Caco-2 (cell line): ENCODE measurements around the gene LYRM9. TPM values are rescaled to one million over a fixed set of nuclear protein-coding genes. Genes with fewer than 3 reads are reported as not detected.
A peak's percentile ranks its signal among the peaks of the same experiment; 100 is the strongest.
"Not testable (repeated sequence)": the region's sequence is repeated elsewhere in the genome, so short reads cannot be mapped to it uniquely, and the experiment has no call there.

Experiments used
- BruUV-seq: library from RNA; stranded (reverse); fragments of 400-500 nt; replicated peaks from 2 replicates; lab custom pipeline; 2021; lab: Mats Ljungman, UMichigan
- CTCF ChIA-PET: fragments of 300-600 bp; sonication (Branson Sonifier 250); formaldehyde crosslinking; loops from one replicate; lab custom pipeline; 2022; ENCODE audit warnings: antibody characterized with exemption; lab: Charles Lee
- POLR2A ChIA-PET: fragments of 300-600 bp; sonication (Branson Sonifier 250); formaldehyde crosslinking; loops from one replicate; lab custom pipeline; 2022; ENCODE audit warnings: antibody characterized with exemption; lab: Charles Lee
- DNase-seq, 2 experiments: peaks; one replicate each; pipeline versions ENCODE4 v3.0.0 to v3.0.0-alpha.2; 2020 to 2022
- H3K27me3 ChIP-seq: replicated peaks from 2 replicates; pipeline ENCODE4 v1.6.0; 2011; ENCODE audit warnings: low read length; ENCODE audit not compliant: control insufficient read depth, insufficient read depth
- H3K36me3 ChIP-seq: 2 replicates; pipeline ENCODE4 v1.5.1; 2011; ENCODE audit warnings: low read length; ENCODE audit not compliant: control insufficient read depth, insufficient read depth
- H3K4me1 ChIP-seq: fragments of 250-450 bp; sonication (Bioruptor Pico); 2 replicates; pipeline ENCODE4 v1.5.1; 2020; ENCODE audit warnings: mild to moderate bottlenecking
- H3K4me3 ChIP-seq: 2 replicates; pipeline ENCODE4 v1.5.1; 2011; ENCODE audit warnings: low read depth, mild to moderate bottlenecking, control low read depth, low read length
- H3K9me3 ChIP-seq: fragments of 250-450 bp; sonication (Bioruptor Pico); 2 replicates; pipeline ENCODE4 v1.5.1; 2020; ENCODE audit warnings: mild to moderate bottlenecking, moderate library complexity
- H3K27ac Mint-ChIP-seq: one replicate; pipeline ENCODE4 v1.8.0; 2022; ENCODE audit warnings: mixed read lengths; ENCODE audit not compliant: unreplicated experiment
- H3K27me3 Mint-ChIP-seq: one replicate; pipeline ENCODE4 v1.8.0; 2022; ENCODE audit warnings: mixed read lengths; ENCODE audit not compliant: insufficient read depth, unreplicated experiment
- H3K36me3 Mint-ChIP-seq: one replicate; pipeline ENCODE4 v1.8.0; 2022; ENCODE audit warnings: mild to moderate bottlenecking, mixed read lengths; ENCODE audit not compliant: insufficient read depth, unreplicated experiment
- H3K4me1 Mint-ChIP-seq: one replicate; pipeline ENCODE4 v1.8.0; 2022; ENCODE audit warnings: low read depth, mixed read lengths; ENCODE audit not compliant: unreplicated experiment
- H3K4me3 Mint-ChIP-seq: one replicate; pipeline ENCODE4 v1.8.0; 2022; ENCODE audit warnings: mild to moderate bottlenecking, moderate library complexity, mixed read lengths; ENCODE audit not compliant: unreplicated experiment
- H3K9me3 Mint-ChIP-seq: one replicate; pipeline ENCODE4 v1.8.0; 2022; ENCODE audit warnings: mixed read lengths; ENCODE audit not compliant: unreplicated experiment
- intact Hi-C: fragments of 100-400 bp; cut with micrococcal nuclease; formaldehyde crosslinking; loops from one replicate; pipeline ENCODE4 v1.10.0; 2022; ENCODE audit not compliant: unreplicated experiment
- total RNA-seq: library from RNA; stranded (reverse); gene quantifications from 2 replicates; pipeline ENCODE4 v1.2.3, GENCODE V29; 2022
- TF ChIP-seq, protein P1 (sequence below), 2 experiments: fragments of 200-600 bp in 1 of 2; IDR thresholded peaks; 1 replicate in 1 of 2; 2 replicates in 1 of 2; pipeline versions ENCODE4 v1.5.1 to v1.8.0; 2011 to 2022; ENCODE audit warnings: antibody characterized with exemption in 1 of 2, control low read depth in 1 of 2, inconsistent platforms in 1 of 2, low read depth in 1 of 2, low read length in 1 of 2, mild to moderate bottlenecking in 1 of 2, moderate library complexity in 1 of 2; ENCODE audit not compliant: insufficient read depth in 1 of 2, severe bottlenecking in 1 of 2, unreplicated experiment in 1 of 2

LYRM9 gene
- total RNA-seq, 1 experiment from 2014 or later: 29.1 TPM

DNA sequence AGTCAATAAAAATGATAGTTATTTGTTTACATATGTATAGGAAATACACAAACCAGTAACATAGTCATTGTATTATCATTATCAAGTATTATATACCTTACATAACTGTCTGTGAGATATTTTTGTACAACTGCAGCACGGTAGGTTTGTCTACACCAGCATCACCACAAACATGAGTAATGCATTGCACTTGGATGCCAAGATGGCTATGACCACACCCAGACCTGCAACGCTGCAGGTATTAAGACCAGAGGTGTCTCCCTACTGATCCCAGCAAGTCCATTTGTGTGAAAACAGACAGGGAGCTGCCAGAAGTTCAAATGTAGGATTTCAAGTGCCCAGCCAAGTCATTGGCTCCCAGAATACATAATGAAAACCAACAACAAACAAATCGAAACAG, 58.6 kb downstream of the LYRM9 start:
- Mint-ChIP-seq H3K27ac (no peak overlapping the region), H3K4me3 (no peak overlapping the region), H3K4me1 (peaks cover 12% of the 10 kb centered on the region), H3K27me3 (no peaks in the 10 kb centered on the region), H3K9me3 (peaks cover 22% of the 10 kb centered on the region), H3K36me3 (no peaks in the 10 kb centered on the region)
- Histone ChIP-seq H3K27me3 (no peaks in the 10 kb centered on the region), H3K36me3 (no peaks in the 10 kb centered on the region), H3K4me1 (no peaks in the 10 kb centered on the region; the same call in 1 of the 2 replicates), H3K9me3 (peaks cover 9% of the 10 kb centered on the region; the same call in 1 of the 2 replicates), H3K4me3 (no peak overlapping the region)
- intact Hi-C loops: no loop called here
- ChIA-PET POLR2A (no interaction called here), CTCF (interaction anchor here (1.2 kb wide), 1 partner anchor 26 kb away, joined by 3 read pairs; no protein-coding TSS in a partner anchor)
- peak in 1 of 2 experiments; percentile 13 for DNase-seq
- TF ChIP-seq, protein P1, sequence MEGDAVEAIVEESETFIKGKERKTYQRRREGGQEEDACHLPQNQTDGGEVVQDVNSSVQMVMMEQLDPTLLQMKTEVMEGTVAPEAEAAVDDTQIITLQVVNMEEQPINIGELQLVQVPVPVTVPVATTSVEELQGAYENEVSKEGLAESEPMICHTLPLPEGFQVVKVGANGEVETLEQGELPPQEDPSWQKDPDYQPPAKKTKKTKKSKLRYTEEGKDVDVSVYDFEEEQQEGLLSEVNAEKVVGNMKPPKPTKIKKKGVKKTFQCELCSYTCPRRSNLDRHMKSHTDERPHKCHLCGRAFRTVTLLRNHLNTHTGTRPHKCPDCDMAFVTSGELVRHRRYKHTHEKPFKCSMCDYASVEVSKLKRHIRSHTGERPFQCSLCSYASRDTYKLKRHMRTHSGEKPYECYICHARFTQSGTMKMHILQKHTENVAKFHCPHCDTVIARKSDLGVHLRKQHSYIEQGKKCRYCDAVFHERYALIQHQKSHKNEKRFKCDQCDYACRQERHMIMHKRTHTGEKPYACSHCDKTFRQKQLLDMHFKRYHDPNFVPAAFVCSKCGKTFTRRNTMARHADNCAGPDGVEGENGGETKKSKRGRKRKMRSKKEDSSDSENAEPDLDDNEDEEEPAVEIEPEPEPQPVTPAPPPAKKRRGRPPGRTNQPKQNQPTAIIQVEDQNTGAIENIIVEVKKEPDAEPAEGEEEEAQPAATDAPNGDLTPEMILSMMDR (IDR thresholded peaks at IDR 0.05; ENCODE audit: insufficient read depth in 1 of 2, low read depth in 1 of 2, low read length in 1 of 2, severe bottlenecking in 1 of 2, unreplicated experiment in 1 of 2): no peak
- BruUV-seq: no TSS peak

GRCh38 chr17:27832831-27833230, 60.3 kb downstream of the LYRM9 start:
- CTCF ChIA-PET: interaction anchor here (2.0 kb wide), 1 partner anchor 28 kb away, joined by 7 read pairs; no protein-coding TSS in a partner anchor
- BruUV-seq: no TSS peak
- H3K4me3 ChIP-seq: no peak overlapping the region
- no peaks in the 10 kb centered on the region; the same call in 1 of the 2 replicates for H3K4me1 ChIP-seq
- Mint-ChIP-seq H3K27me3 (no peaks in the 10 kb centered on the region), H3K4me3 (no peak overlapping the region), H3K36me3 (no peaks in the 10 kb centered on the region), H3K27ac (no peak overlapping the region), H3K4me1 (peaks cover 11% of the 10 kb centered on the region), H3K9me3 (peaks cover 22% of the 10 kb centered on the region)
- H3K27me3 ChIP-seq: no peaks in the 10 kb centered on the region
- peaks cover 9% of the 10 kb centered on the region; the same call in 1 of the 2 replicates for H3K9me3 ChIP-seq
- H3K36me3 ChIP-seq: no peaks in the 10 kb centered on the region
- intact Hi-C loops: no loop called here
- TF ChIP-seq, protein P1 (IDR thresholded peaks at IDR 0.05; ENCODE audit: insufficient read depth in 1 of 2, low read depth in 1 of 2, low read length in 1 of 2, severe bottlenecking in 1 of 2, unreplicated experiment in 1 of 2): no peak
- POLR2A ChIA-PET: no interaction called here
- DNase-seq: peak in 1 of 2 experiments; percentile 19

- H3K4me1 ChIP-seq, intact Hi-C loops: not testable (repeated sequence)
- POLR2A ChIA-PET: interaction anchor here (0.5 kb wide), 1 partner anchor 30 kb away, joined by 3 read pairs; the partner anchor contains the start of gene NOS2
Measured at GRCh38 chr17:27829888-27830287, 63.3 kb downstream of the LYRM9 start.

DNA sequence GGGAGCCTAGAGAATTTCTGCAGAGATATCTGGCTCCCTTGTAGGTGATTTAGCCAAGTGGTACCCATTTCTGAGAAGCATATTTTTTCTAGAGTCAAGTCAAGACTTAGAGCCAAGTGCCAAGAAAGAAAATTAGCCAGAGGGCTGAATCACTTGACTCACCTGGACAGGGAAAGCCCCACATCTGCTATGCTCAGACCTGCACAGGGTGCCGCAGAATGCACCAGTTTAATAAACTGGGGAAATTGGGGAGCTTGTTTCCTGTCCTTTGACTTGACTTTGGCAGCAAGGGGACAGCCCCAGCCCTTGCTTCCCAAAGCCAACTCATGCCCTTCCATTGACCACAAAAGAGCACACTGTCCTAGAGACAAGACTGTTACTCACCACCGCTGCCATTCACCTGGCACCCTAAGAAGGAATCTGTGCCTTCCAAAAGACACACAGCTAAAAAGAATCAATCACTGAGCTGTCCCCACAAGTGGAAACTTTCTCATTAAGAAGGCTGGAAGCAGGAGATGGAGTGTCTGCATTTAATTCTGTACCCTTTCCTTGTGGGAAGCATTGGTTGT, 63.9 kb downstream of the LYRM9 start:
- not testable (repeated sequence) for BruUV-seq, H3K4me3 Mint-ChIP-seq

More at GRCh38 chr17:27829888-27830287, 63.3 kb downstream of the LYRM9 start:
- H3K9me3 ChIP-seq, H3K36me3 ChIP-seq, H3K27ac Mint-ChIP-seq, H3K27me3 ChIP-seq, CTCF ChIA-PET, H3K4me3 ChIP-seq, BruUV-seq, H3K36me3 Mint-ChIP-seq, H3K4me1 Mint-ChIP-seq, H3K4me3 Mint-ChIP-seq, H3K27me3 Mint-ChIP-seq: not testable (repeated sequence)
- H3K9me3 Mint-ChIP-seq: peaks cover 22% of the 10 kb centered on the region
- DNase-seq: peak in 1 of 2 experiments; percentile 38

More for the DNA sequence above, 63.9 kb downstream of the LYRM9 start:
- H3K36me3 ChIP-seq, H3K27me3 ChIP-seq, H3K36me3 Mint-ChIP-seq, intact Hi-C loops, H3K4me3 ChIP-seq, DNase-seq, H3K27me3 Mint-ChIP-seq, H3K27ac Mint-ChIP-seq, CTCF ChIA-PET, H3K9me3 ChIP-seq: not testable (repeated sequence)
- Mint-ChIP-seq H3K9me3 (peaks cover 15% of the 10 kb centered on the region), H3K4me1 (peaks cover 17% of the 10 kb centered on the region)
- POLR2A ChIA-PET: interaction anchor here (0.5 kb wide), 1 partner anchor 29 kb away, joined by 3 read pairs; the partner anchor contains the start of gene NOS2
- H3K4me1 ChIP-seq: peaks cover 12% of the 10 kb centered on the region
